T-cell (primary cell): Measurements from ENCODE around the gene PSMD12. TPM values are rescaled to one million over a fixed set of nuclear protein-coding genes. Genes with fewer than 3 reads are reported as not detected.

Experiments
- ATAC-seq, 4 experiments: fragments of 200-7000 bp in 3 of 4; fragments of 150-1000 bp in 1 of 4; cut with Tn5 transposase; replicated peaks in 1 of 4; 1 replicate in 3 of 4; 2 replicates in 1 of 4; pipeline ENCODE4 v1.10.0; 2021; ENCODE audit warnings: moderate library complexity in 3 of 4, mild to moderate bottlenecking in 2 of 4, moderate number of reproducible peaks in 1 of 4
- CTCF ChIA-PET, 2 donors: fragments of 300-600 bp; sonication (Branson Sonifier 250); formaldehyde crosslinking; loops; one replicate each; lab custom pipeline; 2022; ENCODE audit warnings: antibody characterized with exemption in 2 of 2; lab: Charles Lee
- POLR2A ChIA-PET, 2 donors: fragments of 300-600 bp; sonication (Branson Sonifier 250); formaldehyde crosslinking; loops; one replicate each; lab custom pipeline; 2022; ENCODE audit warnings: antibody characterized with exemption in 2 of 2; lab: Charles Lee
- DNase-seq, 35 experiments: peaks; one replicate each; pipeline versions ENCODE4 v3.0.0 to v3.0.0-alpha.2; 2013 to 2023
- H3K27ac ChIP-seq: one replicate; pipeline ENCODE4 v1.5.1; 2013; ENCODE audit warnings: low read length
- H3K27me3 ChIP-seq, 2 experiments: replicated peaks in 1 of 2; 1 replicate in 1 of 2; 2 replicates in 1 of 2; pipeline versions ENCODE4 v1.6.1 to v1.7.0; 2013; ENCODE audit warnings: low read length in 1 of 2, mixed read lengths in 1 of 2; ENCODE audit not compliant: control insufficient read depth in 2 of 2, insufficient read depth in 2 of 2; ENCODE audit errors: extremely low read depth in 1 of 2
- H3K36me3 ChIP-seq, 2 donors: 1 replicate in 1 of 2; 2 replicates in 1 of 2; pipeline versions ENCODE4 v1.6.1 to v1.7.0; 2013; ENCODE audit warnings: low read length in 1 of 2; ENCODE audit not compliant: control insufficient read depth in 2 of 2, insufficient read depth in 1 of 2; ENCODE audit errors: extremely low read depth in 1 of 2
- H3K4me1 ChIP-seq, 2 experiments: 1 replicate in 1 of 2; 2 replicates in 1 of 2; pipeline versions ENCODE4 v1.6.1 to v1.7.0; 2013; ENCODE audit warnings: low read length in 2 of 2, mixed read lengths in 1 of 2; ENCODE audit not compliant: insufficient read depth in 2 of 2, control insufficient read depth in 1 of 2; ENCODE audit errors: extremely low read depth in 1 of 2
- H3K4me3 ChIP-seq, 2 donors: 1 replicate in 1 of 2; 2 replicates in 1 of 2; pipeline versions ENCODE4 v1.5.1 to v1.7.0; 2013; ENCODE audit warnings: mild to moderate bottlenecking in 2 of 2, low read length in 1 of 2, moderate library complexity in 1 of 2; ENCODE audit not compliant: control insufficient read depth in 1 of 2; ENCODE audit errors: extremely low read depth in 1 of 2
- H3K9me3 ChIP-seq: 2 replicates; pipeline ENCODE4 v1.7.0; 2013
- H3K27ac Mint-ChIP-seq, 2 donors: one replicate each; pipeline ENCODE4 v1.8.0; 2020 to 2021; ENCODE audit warnings: mild to moderate bottlenecking in 2 of 2, mixed read lengths in 2 of 2
- H3K27me3 Mint-ChIP-seq, 2 donors: one replicate each; pipeline ENCODE4 v1.8.0; 2021 to 2022; ENCODE audit warnings: mixed read lengths in 2 of 2
- H3K36me3 Mint-ChIP-seq: one replicate; pipeline ENCODE4 v1.8.0; 2021; ENCODE audit warnings: mixed read lengths
- H3K4me1 Mint-ChIP-seq, 3 donors: one replicate each; pipeline ENCODE4 v1.8.0; 2020 to 2022; ENCODE audit warnings: mixed read lengths in 3 of 3, mild to moderate bottlenecking in 1 of 3
- H3K4me3 Mint-ChIP-seq, 3 donors: one replicate each; pipeline ENCODE4 v1.8.0; 2020 to 2022; ENCODE audit warnings: mild to moderate bottlenecking in 3 of 3, mixed read lengths in 3 of 3, moderate library complexity in 3 of 3
- H3K9me3 Mint-ChIP-seq, 3 donors: one replicate each; pipeline ENCODE4 v1.8.0; 2020 to 2022; ENCODE audit warnings: mixed read lengths in 3 of 3
- whole genome bisulfite sequencing: methylation state at CpG from one replicate; pipeline ENCODE4 v1.1.5; 2013; ENCODE audit warnings: missing lambda C conversion rate; ENCODE audit not compliant: insufficient coverage; 5-methylcytosine and 5-hydroxymethylcytosine counted together
- total RNA-seq, 35 experiments: library from RNA in 6 of 35; stranded (reverse) in 6 of 35; fragments of 120-200 nt in 1 of 35; gene quantifications; one replicate each; pipeline versions ENCODE4 v1.2.1 to v1.2.4 and lab custom pipeline; 2013 to 2026

Gene PSMD12
- total RNA-seq, 5 donors from 2014 or later (not counting 1 experiment from before 2014, with no cell fraction given): 28.1 to 49.9 (median 37.7) TPM

GRCh38 chr17:67376415-67376736 is 10.0 kb upstream of the PSMD12 start:
- 49% methylated on average over 4 of the region's 6 CpGs for WGBS
- POLR2A ChIA-PET: interaction anchor here (0.6 to 1.7 kb wide), 8 partner anchors 9 to 654 kb away, joined by 3 to 21 read pairs (median 4); no protein-coding TSS in a partner anchor

GRCh38 chr17:67375716-67376115 is 9.3 kb upstream of the PSMD12 start:
- H3K9me3 Mint-ChIP-seq: no peaks in the 10 kb centered on the region
- no peak for DNase-seq
- no peak overlapping the region for H3K27ac ChIP-seq
- H3K4me1 ChIP-seq: peaks cover 17 to 39% of the 10 kb centered on the region in 2 experiments
- WGBS: 92% methylated on average over 5 of the region's 6 CpGs
- H3K4me1 Mint-ChIP-seq: peaks cover 33 to 41% (median 40%) of the 10 kb centered on the region in 3 donors
- no peaks in the 10 kb centered on the region for H3K9me3 ChIP-seq
- no peak overlapping the region for H3K4me3 ChIP-seq
- ATAC-seq: no peak
- no peaks in the 10 kb centered on the region for H3K27me3 ChIP-seq
- H3K4me3 Mint-ChIP-seq: peak overlapping the region; percentile 28 to 94 (median 34)
- CTCF ChIA-PET: interaction anchor here (0.6 to 6.5 kb wide), 36 partner anchors 10 to 607 kb away, joined by 3 to 86 read pairs (median 6); partner anchors contain the start of gene PSMD12 (in 1 of the 2)
- no peaks in the 10 kb centered on the region for H3K36me3 ChIP-seq
- peak overlapping the region in 1 of 2 donors; percentile 11 for H3K27ac Mint-ChIP-seq
- POLR2A ChIA-PET: interaction anchor here (0.5 to 1.7 kb wide), 8 partner anchors 8 to 653 kb away, joined by 3 to 21 read pairs (median 4); no protein-coding TSS in a partner anchor
- peaks cover 9% of the 10 kb centered on the region for H3K36me3 Mint-ChIP-seq
- no peaks in the 10 kb centered on the region for H3K27me3 Mint-ChIP-seq

More at GRCh38 chr17:67376415-67376736, 10.0 kb upstream of the PSMD12 start:
- H3K4me3 ChIP-seq: peak overlapping the region; percentile 61 to 99
- Mint-ChIP-seq H3K9me3 (no peaks in the 10 kb centered on the region), H3K36me3 (peaks cover 9% of the 10 kb centered on the region), H3K27ac (peak overlapping the region; percentile 90), H3K4me3 (peak overlapping the region; percentile 85 to 94 (median 88)), H3K4me1 (peaks cover 34 to 44% (median 43%) of the 10 kb centered on the region in 3 donors), H3K27me3 (no peaks in the 10 kb centered on the region)
- H3K4me1 ChIP-seq: peaks cover 17 to 45% of the 10 kb centered on the region in 2 experiments
- DNase-seq (no peak), ATAC-seq (no peak)
- H3K36me3 ChIP-seq: peaks cover 0 to 2% of the 10 kb centered on the region in 2 donors
- no peaks in the 10 kb centered on the region for H3K9me3 ChIP-seq
- H3K27ac ChIP-seq: peak overlapping the region; percentile 79
- H3K27me3 ChIP-seq: no peaks in the 10 kb centered on the region
- CTCF ChIA-PET: interaction anchor here (0.6 to 6.5 kb wide), 31 partner anchors 10 to 608 kb away, joined by 3 to 86 read pairs (median 6); partner anchors contain the start of genes NOL11 (in 1 of the 2) and PSMD12 (in 1 of the 2)

GRCh38 chr17:67375054-67375427 is 8.7 kb upstream of the PSMD12 start:
- H3K27me3 Mint-ChIP-seq: no peaks in the 10 kb centered on the region
- Histone ChIP-seq H3K9me3 (no peaks in the 10 kb centered on the region), H3K36me3 (no peaks in the 10 kb centered on the region), H3K27me3 (no peaks in the 10 kb centered on the region), H3K4me1 (peaks cover 15 to 32% of the 10 kb centered on the region in 2 experiments), H3K4me3 (no peak overlapping the region), H3K27ac (no peak overlapping the region)
- ChIA-PET CTCF (interaction anchor here (0.5 to 6.5 kb wide), 28 partner anchors 9 to 327 kb away, joined by 3 to 86 read pairs (median 6); partner anchors contain the start of gene PSMD12 (in 1 of the 2)), POLR2A (no interaction called here)
- H3K27ac Mint-ChIP-seq: peak overlapping the region; percentile 82 to 88
- H3K36me3 Mint-ChIP-seq: peaks cover 9% of the 10 kb centered on the region
- peak overlapping the region in 2 of 3 donors; percentile 58 to 94 for H3K4me3 Mint-ChIP-seq
- peaks cover 31 to 35% (median 35%) of the 10 kb centered on the region in 3 donors for H3K4me1 Mint-ChIP-seq
- WGBS: no CpG with 5 or more reads among the region's 5 CpGs
- DNase-seq (no peak), ATAC-seq (no peak)
- no peaks in the 10 kb centered on the region for H3K9me3 Mint-ChIP-seq

GRCh38 chr17:67374329-67375053 is 8.1 kb upstream of the PSMD12 start:
- WGBS: 9% methylated on average over 7 of the region's 12 CpGs
- ATAC-seq (peak; percentile 28 to 35 (median 30)), DNase-seq (peak; percentile 72 to 93 (median 85))
- H3K27ac Mint-ChIP-seq: peak overlapping the region; percentile 82 to 88
- Histone ChIP-seq H3K36me3 (no peaks in the 10 kb centered on the region), H3K4me1 (peaks cover 13 to 28% of the 10 kb centered on the region in 2 experiments), H3K4me3 (no peak overlapping the region), H3K27me3 (no peaks in the 10 kb centered on the region), H3K27ac (peak overlapping the region; percentile 24), H3K9me3 (no peaks in the 10 kb centered on the region)
- POLR2A ChIA-PET: interaction anchor here in 1 of 2 donors (0.6 to 1.3 kb wide), 3 partner anchors 50 to 444 kb away, joined by 3 to 12 read pairs (median 7); no protein-coding TSS in a partner anchor
- no peaks in the 10 kb centered on the region for H3K27me3 Mint-ChIP-seq
- peaks cover 26 to 30% (median 29%) of the 10 kb centered on the region in 3 donors for H3K4me1 Mint-ChIP-seq
- CTCF ChIA-PET: interaction anchor here (0.5 to 6.5 kb wide), 32 partner anchors 9 to 756 kb away, joined by 3 to 86 read pairs (median 4); partner anchors contain the start of gene PSMD12 (in 1 of the 2)
- peak overlapping the region; percentile 17 to 58 (median 53) for H3K4me3 Mint-ChIP-seq
- peaks cover 6% of the 10 kb centered on the region for H3K36me3 Mint-ChIP-seq
- H3K9me3 Mint-ChIP-seq: no peaks in the 10 kb centered on the region

- Mint-ChIP-seq H3K4me1 (peaks cover 19 to 24% (median 24%) of the 10 kb centered on the region in 3 donors), H3K9me3 (no peaks in the 10 kb centered on the region), H3K36me3 (no peaks in the 10 kb centered on the region), H3K27ac (no peak overlapping the region), H3K27me3 (no peaks in the 10 kb centered on the region), H3K4me3 (no peak overlapping the region)
- ATAC-seq (no peak), DNase-seq (no peak)
- no peak overlapping the region for H3K27ac ChIP-seq
- POLR2A ChIA-PET: no interaction called here
- H3K4me1 ChIP-seq: peaks cover 10 to 21% of the 10 kb centered on the region in 2 experiments
- H3K9me3 ChIP-seq: no peaks in the 10 kb centered on the region
- CTCF ChIA-PET: interaction anchor here (0.7 to 2.0 kb wide), 7 partner anchors 8 to 1681 kb away, joined by 3 to 6 read pairs (median 4); no protein-coding TSS in a partner anchor
- WGBS: no CpG with 5 or more reads among the region's 1 CpG
- H3K27me3 ChIP-seq: no peaks in the 10 kb centered on the region
- no peaks in the 10 kb centered on the region for H3K36me3 ChIP-seq
- H3K4me3 ChIP-seq: no peak overlapping the region
These were observed 6.4 kb upstream of the PSMD12 start for GRCh38 chr17:67372751-67373150.

- H3K27ac ChIP-seq: no peak overlapping the region
- no peaks in the 10 kb centered on the region for H3K27me3 Mint-ChIP-seq
- H3K27ac Mint-ChIP-seq: no peak overlapping the region
- ChIA-PET POLR2A (no interaction called here), CTCF (interaction anchor here in 1 of 2 donors (2.5 kb wide), 1 partner anchor 10 kb away, joined by 8 read pairs; no protein-coding TSS in a partner anchor)
- H3K4me1 ChIP-seq: peaks cover 10 to 11% of the 10 kb centered on the region in 2 experiments
- H3K4me3 ChIP-seq: no peak overlapping the region
- H3K36me3 Mint-ChIP-seq: no peaks in the 10 kb centered on the region
- H3K36me3 ChIP-seq: no peaks in the 10 kb centered on the region
- H3K27me3 ChIP-seq: no peaks in the 10 kb centered on the region
- ATAC-seq (no peak), DNase-seq (no peak)
- no peaks in the 10 kb centered on the region for H3K9me3 Mint-ChIP-seq
- no peaks in the 10 kb centered on the region for H3K9me3 ChIP-seq
- H3K4me3 Mint-ChIP-seq: no peak overlapping the region
- H3K4me1 Mint-ChIP-seq: peaks cover 22 to 27% (median 25%) of the 10 kb centered on the region in 3 donors
These were observed 3.3 kb upstream of the PSMD12 start for GRCh38 chr17:67369676-67370075.
